ENCODE measurements around the gene MAP3K13. TPM values are rescaled to one million over a fixed set of nuclear protein-coding genes. Genes with fewer than 3 reads are reported as not detected.

MAP3K13 gene
- total RNA-seq, 1 experiment from 2014 or later: 24.4 TPM

GRCh38 chr3:185401319-185401955 is 38.5 kb downstream of the MAP3K13 start:
- Histone ChIP-seq H3K27me3 (ENCODE audit: low read length) (no peaks in the 10 kb centered on the region), H3K79me2 (ENCODE audit: low read length) (no peaks in the 10 kb centered on the region), H3K4me3 (ENCODE audit: low read length) (no peak overlapping the region), H3K9me3 (ENCODE audit: low read length) (no peaks in the 10 kb centered on the region), H3K27ac (ENCODE audit: low read length) (no peak overlapping the region), H4K20me1 (ENCODE audit: low read length) (no peaks in the 10 kb centered on the region), H3K4me2 (ENCODE audit: low read length) (no peak overlapping the region), H2AFZ (ENCODE audit: low read length) (no peak overlapping the region), H3K9me2 (replicated peaks; ENCODE audit: low read length) (no peaks in the 10 kb centered on the region), H3K9ac (ENCODE audit: low read length) (no peak overlapping the region), H3F3A (ENCODE audit: low read length, unreplicated experiment) (no peaks in the 10 kb centered on the region), H3K36me3 (ENCODE audit: low read depth, low read length) (no peaks in the 10 kb centered on the region), H3K4me1 (ENCODE audit: insufficient read depth, low read length) (no peaks in the 10 kb centered on the region; the same call in 1 of the 2 replicates)
- POLR2A ChIA-PET (ENCODE audit: unreplicated experiment): no interaction called here
- no peak for ATAC-seq
- CTCF ChIA-PET: no interaction called here
- intact Hi-C loops (cut with micrococcal nuclease): no loop called here
- BruUV-seq (replicated peaks): no TSS peak
- TF ChIP-seq CTCF (conservative IDR thresholded peaks at IDR 0.05; ENCODE audit: low read depth, low read length) (no peak), EZH2 (IDR thresholded peaks at IDR 0.05; ENCODE audit: low read length, unreplicated experiment) (no peak), EZH2phosphoT487 (IDR thresholded peaks at IDR 0.05; ENCODE audit: borderline replicate concordance, low read length) (no peak)
- no peak for DNase-seq

- CTCF ChIA-PET: no interaction called here
Observed at GRCh38 chr3:185402561-185402960, 39.6 kb downstream of the MAP3K13 start.

More at GRCh38 chr3:185402561-185402960, 39.6 kb downstream of the MAP3K13 start:
- Histone ChIP-seq H3K27me3 (ENCODE audit: low read length) (no peaks in the 10 kb centered on the region), H3K4me2 (ENCODE audit: low read length) (no peak overlapping the region), H3K4me1 (ENCODE audit: insufficient read depth, low read length) (no peaks in the 10 kb centered on the region; the same call in 1 of the 2 replicates), H3F3A (ENCODE audit: low read length, unreplicated experiment) (no peaks in the 10 kb centered on the region), H3K79me2 (ENCODE audit: low read length) (no peaks in the 10 kb centered on the region), H3K9me2 (replicated peaks; ENCODE audit: low read length) (no peaks in the 10 kb centered on the region), H3K4me3 (ENCODE audit: low read length) (no peak overlapping the region), H2AFZ (ENCODE audit: low read length) (no peak overlapping the region), H3K9me3 (ENCODE audit: low read length) (no peaks in the 10 kb centered on the region), H3K9ac (ENCODE audit: low read length) (no peak overlapping the region), H4K20me1 (ENCODE audit: low read length) (no peaks in the 10 kb centered on the region), H3K36me3 (ENCODE audit: low read depth, low read length) (no peaks in the 10 kb centered on the region), H3K27ac (ENCODE audit: low read length) (no peak overlapping the region)
- TF ChIP-seq EZH2phosphoT487 (IDR thresholded peaks at IDR 0.05; ENCODE audit: borderline replicate concordance, low read length): no peak
- TF ChIP-seq CTCF (conservative IDR thresholded peaks at IDR 0.05; ENCODE audit: low read depth, low read length): no peak
- no peak for TF ChIP-seq EZH2 (IDR thresholded peaks at IDR 0.05; ENCODE audit: low read length, unreplicated experiment)
- no TSS peak for BruUV-seq (replicated peaks)
- POLR2A ChIA-PET (ENCODE audit: unreplicated experiment): no interaction called here
- intact Hi-C loops (cut with micrococcal nuclease): no loop called here
- no peak for DNase-seq
- ATAC-seq: no peak
